GM19240 (cell line): ENCODE measurements around the gene MRPS18A.

Source experiments
- DNase-seq: peaks from one replicate; pipeline ENCODE4 v3.0.0; 2011; ENCODE audit warnings: low spot score; ENCODE audit not compliant: insufficient read length

The MRPS18A gene

DNA sequence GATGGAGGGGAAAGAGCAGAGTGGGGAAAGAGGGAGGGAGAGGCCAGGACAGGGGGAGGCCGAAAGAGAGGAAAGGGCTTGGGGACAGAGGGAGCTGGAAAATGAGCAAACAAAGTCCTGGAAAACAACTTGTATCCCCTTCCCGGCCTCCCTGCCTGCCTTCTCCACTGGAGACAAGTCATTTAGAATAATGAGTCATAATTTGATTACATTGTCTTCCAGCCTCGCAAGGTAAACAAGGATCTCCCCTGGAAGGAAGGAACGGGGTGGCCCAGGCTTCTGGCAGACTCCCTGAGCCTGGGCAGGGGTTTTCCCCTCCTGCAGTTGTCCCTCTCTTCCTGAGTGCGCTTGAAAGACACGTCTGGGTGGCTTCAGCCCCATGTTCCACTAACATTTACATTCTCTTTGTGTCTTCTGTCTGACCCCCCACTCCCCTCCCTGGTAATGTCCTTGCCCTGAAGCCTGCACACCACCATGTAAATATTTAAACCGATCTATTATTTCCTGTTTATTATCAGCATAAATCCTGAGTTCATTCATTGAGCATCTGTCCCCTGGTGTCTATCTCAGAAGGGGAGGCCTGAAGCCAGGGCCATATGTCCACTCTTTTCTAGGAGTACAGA is 12.1 kb upstream of the MRPS18A start:
- no peak for DNase-seq

DNA sequence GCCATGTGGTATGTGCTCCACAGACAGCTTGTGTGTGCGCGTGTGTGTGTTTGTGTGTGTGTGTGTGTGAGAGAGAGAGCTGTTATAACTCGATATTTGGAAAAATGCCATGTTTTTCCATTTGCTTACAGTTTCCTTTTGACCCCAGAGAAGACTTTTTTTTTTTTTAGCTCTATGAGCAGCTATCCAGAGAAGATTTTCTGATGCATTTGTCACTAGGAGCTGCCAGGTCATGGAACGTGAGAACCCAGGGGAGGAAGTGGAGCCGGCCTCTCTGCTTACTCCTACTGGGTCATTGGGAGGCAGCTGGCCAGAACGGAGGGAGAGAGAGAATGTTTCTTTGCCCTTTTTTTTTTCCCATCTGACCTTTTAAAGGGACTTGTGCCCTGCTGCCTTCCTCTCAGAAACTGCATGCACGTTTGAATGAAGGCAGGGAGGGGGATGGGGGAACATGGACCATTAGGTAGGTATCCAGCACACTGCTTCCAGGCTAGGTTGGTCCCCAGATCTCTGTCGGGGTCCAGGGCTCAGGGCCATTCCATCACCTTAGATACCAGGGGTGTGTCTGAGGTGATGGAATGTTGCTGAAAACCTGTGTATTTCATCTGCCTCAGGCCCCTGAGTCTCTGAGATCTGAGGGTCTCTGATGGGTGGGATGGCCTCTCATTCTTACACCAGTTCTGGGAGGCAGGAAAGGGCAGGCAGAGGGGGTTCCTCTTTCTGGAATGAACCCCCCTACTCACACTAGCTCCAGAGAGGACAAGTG is 11.2 kb upstream of the MRPS18A start:
- no peak for DNase-seq

DNA sequence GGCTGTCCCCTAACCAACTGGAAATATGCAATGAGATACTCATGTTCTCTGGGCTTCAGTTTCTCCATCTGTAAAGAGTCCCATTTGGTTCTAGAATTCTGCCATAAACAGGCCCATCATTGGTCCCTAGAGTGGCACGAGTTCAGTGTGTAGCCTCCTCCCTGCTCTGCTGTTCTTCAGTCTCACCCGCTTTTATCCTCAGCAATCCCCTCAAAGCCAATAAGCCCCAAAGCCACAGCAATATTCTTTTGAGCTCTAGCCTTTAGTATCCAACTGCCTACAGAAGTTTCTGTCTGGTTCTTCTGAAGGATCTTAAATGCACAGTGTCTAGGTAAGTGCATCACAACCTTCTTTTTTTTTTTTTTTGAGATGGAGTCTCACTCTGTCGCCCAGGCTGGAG is 9.8 kb upstream of the MRPS18A start:
- no peak for DNase-seq

DNA sequence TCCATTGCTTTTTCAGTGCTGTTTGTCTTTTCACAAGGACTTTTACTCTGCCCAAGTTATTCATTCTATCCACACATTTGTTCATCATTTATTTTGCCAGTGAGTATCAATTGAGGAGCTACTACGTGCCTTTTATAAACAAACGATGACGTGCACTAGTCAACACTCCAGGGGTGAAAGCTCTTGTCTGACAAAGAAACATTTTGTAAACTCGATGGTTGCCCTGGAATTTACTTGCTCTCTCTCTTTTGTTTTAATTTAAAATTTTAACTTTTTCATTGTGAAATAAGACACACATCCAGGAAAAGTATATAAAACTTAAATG is 8.3 kb upstream of the MRPS18A start:
- no peak for DNase-seq

DNA sequence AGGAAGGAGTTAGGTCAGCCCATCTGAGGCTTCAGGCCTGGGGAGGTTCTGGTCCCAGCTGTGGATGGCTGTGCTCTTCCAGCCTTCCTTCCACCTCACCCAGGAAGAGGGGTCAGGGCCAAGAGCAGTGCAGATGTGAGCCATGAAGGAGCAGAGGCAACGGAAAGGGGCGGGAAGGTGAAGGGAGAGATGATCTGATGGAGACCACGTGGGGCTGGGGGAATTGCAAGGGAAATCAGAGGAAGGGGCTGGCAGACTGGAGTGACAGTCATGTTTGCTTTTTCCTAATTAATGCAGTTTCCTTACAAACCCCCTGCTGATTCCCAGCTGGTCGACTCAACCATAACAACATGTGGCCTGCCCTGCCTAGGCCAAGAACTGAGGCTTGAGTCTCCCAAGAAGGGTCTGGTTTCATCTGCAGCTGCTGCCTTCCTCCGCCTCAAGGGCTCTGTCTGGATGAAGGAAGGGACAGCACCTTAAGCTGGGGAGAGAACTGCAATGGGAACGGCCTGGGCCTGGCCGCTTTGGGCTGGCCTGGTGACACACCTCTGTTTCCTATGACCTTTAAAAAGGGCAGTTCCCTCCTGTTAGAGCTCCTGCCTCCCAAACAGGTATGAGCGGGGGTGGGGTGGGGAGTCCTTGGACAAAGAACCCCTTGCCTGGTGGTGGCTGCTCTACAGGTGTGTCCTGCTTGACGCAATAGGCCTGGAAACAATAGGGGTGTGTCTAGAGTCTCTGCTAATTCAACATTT is 7.8 kb upstream of the MRPS18A start:
- DNase-seq: no peak

DNA sequence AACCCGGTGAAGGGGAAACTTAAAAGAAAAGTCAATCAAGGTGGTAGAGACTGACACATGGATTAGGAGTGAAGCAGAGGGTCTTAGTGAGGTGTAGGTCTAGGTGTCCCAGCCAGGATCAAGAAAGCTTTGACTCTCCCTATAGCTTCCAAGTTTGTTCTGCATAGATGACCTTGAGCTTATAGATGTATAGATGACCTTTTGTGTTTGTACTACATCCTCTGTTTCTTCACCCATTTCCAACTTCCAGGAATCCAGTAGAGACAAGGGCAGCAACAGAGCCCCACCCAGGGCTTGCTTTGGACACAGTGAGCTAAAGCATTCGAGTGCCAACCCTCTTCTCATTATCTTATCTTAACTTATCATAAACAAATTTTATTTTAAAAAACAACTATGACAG is 1.8 kb upstream of the MRPS18A start:
- no peak for DNase-seq

DNA sequence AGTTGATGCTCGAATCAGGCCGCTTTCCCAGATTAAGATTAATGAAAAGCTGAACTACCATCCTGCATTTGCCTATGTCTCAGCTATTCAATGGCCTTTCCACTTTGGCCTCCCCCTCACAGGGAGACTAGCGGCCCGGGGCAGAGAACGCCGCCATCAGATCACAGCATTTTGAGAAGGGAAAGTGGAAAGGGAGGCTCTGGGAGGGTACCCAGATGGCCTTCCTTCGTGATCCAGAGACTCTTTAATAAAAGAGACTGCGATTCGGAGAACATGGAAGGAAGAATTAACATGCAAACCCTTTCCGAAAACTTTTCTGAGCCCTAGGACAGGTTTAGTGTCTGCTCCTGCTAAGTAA is 533 bp downstream of the MRPS18A start:
- DNase-seq: no peak

DNA sequence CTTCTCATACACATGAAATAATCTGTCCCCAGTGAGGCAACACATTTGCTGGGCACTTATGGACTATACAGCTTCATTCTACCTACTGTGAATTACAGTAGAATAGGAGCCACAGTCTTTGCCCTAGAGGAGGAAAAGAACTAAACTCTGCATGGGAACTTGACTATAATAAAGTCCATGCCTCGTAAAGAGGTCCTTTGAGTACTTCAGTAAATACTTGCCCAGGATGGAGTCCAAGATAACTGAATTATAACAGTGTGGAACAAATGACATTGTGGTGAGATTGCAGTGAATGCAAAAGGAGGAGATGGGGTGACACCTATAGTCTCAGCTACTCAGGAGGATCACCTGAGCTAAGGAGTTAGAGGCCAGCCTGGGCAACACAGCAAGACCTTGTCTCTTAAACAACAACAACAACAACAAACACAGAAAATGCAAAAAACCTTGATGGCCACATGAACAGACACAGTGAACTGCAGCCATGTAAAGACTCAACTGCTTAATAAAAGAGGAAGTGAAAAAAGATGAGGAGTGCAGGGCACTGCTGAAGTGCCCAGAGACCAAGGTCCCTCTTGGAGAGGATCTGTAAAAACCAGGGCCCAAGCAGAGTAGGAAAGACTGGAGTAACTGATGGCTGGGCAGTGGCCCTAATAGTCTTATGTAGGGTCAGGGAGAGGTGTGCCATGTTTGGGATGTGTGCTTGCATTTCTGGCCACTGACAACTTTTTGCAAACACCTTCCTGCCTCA is 3.7 kb downstream of the MRPS18A start:
- no peak for DNase-seq

DNA sequence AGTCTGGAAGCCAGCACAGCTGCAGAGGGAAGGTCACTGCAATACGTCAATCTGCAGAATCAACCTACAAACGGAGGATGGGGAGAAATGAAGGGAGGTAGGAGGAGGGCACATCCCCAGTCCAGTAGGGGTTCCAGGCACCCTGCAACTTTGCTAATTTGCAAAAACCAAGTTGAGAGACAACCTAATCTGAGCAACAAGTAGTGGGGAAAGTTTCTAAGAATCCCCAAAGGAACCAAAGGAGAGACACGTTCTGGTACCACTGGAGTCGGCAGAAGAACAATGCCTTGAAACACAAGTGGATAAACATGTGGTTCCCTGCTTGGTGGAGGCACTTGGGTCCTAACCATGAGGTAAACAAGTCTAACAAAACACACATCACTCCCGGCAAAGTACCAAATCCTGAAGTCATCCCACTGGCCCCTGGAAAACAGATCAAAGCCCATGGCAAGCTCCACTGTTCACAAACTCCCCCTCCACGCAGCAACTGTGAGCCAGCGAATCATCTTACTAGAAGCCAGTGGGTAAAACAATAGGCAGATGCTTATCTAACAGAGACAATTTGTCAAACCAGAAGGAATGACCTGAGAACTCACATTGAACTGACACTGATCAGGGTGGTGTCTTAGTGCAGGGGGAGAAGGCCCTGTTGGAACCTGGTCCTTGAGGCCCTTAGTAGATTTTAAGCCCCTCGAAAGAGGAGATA is 4.7 kb downstream of the MRPS18A start:
- no peak for DNase-seq

DNA sequence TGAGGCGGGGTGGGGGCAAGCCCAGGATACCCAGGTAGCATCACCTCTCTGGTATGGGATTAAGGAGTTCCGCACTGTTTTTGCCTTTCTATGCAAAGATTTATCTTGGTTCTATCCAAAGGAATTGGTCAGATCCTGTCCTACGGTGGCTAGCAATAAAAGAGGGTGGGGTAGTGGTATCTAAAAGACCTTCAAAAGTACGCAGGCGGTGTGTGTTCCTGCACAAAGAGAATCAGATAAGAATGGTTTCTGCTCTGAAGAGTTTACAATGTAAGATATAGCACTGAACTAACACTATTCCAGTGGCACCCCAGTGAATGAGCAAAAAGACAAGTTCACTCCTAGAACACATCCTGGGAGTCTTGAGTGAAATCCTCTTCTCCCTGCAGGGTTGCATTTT is 6.3 kb downstream of the MRPS18A start:
- DNase-seq: no peak

DNA sequence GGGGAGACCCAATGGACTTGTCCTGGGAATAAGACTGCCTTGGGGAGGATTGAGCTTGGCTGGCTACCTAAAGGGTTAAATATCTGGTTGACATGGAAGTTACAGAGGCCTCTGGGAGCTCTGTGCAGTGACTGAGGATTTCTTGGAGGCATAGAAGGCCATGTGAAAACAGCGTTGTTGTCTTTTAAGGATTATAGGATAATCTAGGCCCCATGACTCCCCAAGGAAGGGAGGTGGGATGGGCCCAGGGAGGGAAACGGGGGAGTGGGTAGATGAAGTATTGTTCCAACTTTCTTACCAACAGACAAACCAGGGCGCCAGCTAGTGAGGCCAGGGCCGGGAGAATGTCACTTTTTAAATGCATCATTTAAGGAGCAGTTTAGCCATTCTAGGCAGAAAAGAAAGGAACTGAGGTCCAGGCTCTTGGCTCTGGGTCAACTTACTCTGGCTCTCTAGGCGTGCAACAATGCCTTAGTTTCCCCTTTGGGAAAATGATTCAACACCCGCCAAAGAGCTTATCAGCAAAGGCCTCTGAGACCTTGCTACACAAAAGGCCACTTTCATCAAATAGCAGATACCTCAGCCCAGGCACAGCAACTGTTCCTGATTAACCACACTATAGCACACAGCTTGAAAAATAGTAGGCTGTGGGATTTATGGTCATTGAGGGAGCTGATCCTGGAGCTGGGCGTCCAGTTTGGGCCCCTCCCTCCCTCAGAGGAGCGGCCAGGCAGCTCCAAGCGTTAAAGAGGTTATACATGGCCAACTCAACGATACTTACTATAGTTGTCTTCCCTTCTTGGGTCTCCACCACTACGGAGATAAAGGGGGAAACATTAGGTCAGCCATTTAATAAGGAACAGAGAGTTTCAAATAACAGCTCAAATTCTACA is 7.0 kb downstream of the MRPS18A start:
- no peak for DNase-seq

DNA sequence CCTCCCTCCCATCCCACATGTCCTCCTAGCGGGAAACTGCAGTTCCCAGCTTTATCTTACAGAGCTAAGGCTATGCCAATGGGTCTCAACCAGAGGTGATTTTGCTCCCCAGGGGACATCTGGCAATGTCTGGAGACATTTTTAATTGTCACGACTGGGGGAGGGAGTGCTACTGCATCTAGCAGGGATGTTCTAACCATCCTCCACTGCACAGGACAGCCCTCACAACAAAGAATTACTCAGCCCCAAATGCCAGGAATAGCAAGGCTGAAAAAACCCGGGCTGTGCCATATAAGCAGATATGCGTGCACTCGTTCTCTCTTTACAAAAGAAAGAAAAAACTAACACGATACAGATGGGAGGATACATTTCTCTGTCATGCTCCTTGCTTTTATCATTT is 8.5 kb downstream of the MRPS18A start:
- no peak for DNase-seq

DNA sequence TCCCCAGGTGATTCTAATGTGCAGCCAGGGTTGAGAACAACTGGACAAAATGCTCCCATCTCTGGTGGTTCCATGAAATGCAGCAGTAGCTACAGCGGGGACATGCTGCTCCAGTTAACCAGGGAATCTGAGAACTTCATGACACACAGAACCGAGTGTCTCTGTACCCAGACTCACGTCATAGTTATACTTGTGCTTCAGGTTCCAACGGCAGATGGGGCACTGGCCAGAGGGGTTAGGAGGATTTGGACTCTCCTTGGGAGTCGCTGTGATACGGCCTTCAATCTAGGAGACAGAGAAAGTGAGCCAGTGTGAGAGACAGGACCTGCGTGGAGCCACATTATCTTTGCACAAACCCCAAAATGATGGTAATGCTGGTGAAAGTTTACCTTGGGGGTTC is 9.2 kb downstream of the MRPS18A start:
- DNase-seq: no peak

DNA sequence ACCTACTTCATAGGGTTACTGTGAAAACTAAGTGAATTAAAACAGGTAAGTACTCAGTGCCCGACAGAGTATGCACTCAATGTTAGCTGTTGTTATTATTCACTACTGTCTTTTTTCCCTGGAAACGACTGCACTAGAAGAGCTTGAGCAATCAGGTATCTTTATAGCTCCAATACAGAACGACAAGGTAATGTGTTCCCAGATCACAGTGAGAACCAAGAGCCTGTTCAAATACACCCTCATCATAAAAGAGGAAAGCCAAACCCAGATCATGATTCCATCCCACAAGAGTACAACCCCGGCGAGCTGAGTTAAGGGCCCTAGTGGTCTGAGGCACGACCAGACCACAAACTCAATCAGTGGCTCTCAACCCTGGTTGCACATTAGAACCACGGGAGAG is 9.8 kb downstream of the MRPS18A start:
- no peak for DNase-seq

DNA sequence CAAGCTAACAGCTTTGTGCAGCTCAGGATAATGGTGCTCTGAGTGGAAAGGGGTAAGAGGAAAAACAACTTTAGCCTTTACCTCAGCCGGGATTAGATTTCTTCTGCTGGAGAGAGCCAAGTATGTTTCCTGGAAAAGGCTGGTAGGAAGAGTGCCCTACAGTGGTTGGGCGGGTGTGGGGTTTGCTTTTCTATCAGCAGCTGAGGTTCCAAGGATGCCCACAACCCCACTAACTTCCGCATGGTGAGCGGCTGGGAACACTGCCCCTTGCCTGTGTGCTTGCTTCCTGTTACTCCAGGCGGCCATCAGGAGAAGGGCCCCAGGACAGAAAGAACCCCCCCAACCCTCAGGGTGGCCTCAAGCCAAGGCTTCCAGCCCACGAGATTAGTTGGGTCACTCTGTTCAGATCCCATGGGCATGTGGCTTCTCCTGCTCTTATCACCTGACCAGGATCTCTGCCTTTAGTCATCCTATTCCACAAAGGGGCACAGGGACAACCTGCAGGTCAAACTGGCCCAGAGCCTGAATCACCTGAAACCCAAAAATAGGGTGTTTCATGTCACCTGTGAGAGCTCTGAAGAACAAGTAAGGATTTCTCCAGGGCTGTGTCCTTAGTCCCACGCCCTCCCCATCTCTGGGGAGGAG is 10.5 kb downstream of the MRPS18A start:
- DNase-seq: no peak

DNA sequence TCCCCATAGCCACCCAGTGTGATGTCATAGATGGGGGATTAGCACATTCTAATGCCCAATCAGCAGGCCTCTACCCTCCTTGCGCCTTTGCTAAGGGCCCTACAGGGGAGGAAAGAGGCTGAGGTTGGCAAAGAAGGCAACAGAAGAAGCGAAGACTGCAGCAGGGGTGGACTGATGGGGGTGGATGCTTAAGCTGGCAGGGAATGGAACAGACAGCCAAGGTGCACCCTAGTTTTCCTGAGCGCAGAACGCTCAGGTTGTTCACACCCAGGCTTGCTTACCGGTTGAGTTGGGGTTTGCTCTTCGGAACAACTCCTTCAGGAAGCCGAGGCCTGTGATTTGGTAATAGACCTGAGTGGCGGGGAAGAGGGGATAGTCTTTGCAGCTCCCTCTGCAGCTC is 12.7 kb downstream of the MRPS18A start:
- no peak for DNase-seq

DNA sequence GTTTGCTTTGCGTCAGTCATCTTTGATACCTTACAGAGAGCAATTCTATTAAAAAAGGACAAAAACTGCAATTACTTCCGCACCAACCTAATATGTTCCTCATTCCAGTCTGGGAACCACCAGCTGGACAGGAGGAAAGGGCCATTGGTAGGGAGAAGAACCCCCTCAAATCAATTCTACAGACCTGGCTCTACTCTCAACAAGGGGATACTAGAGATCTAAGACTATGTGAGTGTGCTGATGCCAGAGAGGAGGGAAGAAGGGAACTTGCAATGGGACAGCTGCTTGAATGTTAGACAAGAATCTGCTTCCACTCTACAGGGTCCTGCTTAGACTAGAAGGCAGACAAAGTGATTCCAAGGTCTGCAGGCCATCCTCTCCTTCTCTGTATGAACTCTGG is 13.3 kb downstream of the MRPS18A start:
- DNase-seq: no peak

DNA sequence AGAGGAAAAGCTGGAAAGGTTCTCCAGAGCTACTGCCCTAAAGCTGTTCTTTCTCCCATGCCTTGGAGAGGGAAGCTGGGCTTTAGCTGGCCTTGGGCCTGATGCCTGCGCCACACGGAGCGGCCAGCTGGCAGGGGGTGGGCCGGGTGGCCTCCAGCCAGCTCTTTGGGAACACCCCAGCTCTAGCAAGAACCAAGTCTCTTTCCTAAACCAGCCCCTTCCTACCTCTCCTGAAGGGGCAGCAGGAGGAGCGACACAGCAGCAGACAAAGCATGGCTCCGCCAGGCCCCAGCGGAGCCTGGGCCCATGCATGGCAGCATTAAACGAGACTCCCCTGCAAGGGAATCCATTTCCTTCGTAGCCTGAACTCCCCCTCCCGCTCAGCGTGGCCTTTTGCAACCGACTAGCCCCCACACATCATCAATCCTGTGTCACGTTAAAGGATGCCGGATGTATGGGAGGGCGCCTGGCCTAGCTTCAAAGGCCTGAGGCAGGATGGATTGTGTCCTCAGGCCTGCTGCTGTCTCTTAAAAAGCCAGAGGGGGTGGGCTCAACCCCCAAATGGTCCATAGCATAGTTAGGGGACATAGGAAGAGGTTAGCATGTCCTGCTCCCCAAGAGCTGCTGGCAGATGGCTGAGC is 14.0 kb downstream of the MRPS18A start:
- no peak for DNase-seq
